Skeletal muscle satellite cell (primary cell): Measurements from ENCODE around the gene KCNIP2.
"Not testable (repeated sequence)": the region's sequence is repeated elsewhere in the genome, so short reads cannot be mapped to it uniquely, and the experiment has no call there.

Experiments used
- H3K27me3 ChIP-seq: 2 replicates; pipeline ENCODE4 v1.7.0; 2013; ENCODE audit warnings: low read length; ENCODE audit not compliant: control insufficient read depth, insufficient read depth
- H3K36me3 ChIP-seq: 2 replicates; pipeline ENCODE4 v1.7.0; 2013; ENCODE audit warnings: mild to moderate bottlenecking, control low read depth, low read length; ENCODE audit not compliant: insufficient read depth
- H3K4me1 ChIP-seq: 2 replicates; pipeline ENCODE4 v1.7.0; 2013; ENCODE audit warnings: low read length; ENCODE audit not compliant: control insufficient read depth, insufficient read depth
- H3K4me2 ChIP-seq: 2 replicates; pipeline ENCODE4 v1.7.0; 2013; ENCODE audit warnings: mild to moderate bottlenecking, low read length
- H3K4me3 ChIP-seq: 2 replicates; pipeline ENCODE4 v1.7.0; 2013; ENCODE audit warnings: low read length
- H3K9ac ChIP-seq: 2 replicates; pipeline ENCODE4 v1.7.0; 2013; ENCODE audit warnings: mild to moderate bottlenecking, low read depth, low read length, moderate library complexity
- H3K9me3 ChIP-seq: replicated peaks from 2 replicates; pipeline ENCODE4 v1.7.0; 2013; ENCODE audit warnings: mild to moderate bottlenecking, control low read depth, low read length

KCNIP2 gene

GRCh38 chr10:101789231-101789630 lies 54.4 kb downstream of the KCNIP2 start:
- not testable (repeated sequence) for H3K4me3 ChIP-seq, H3K9ac ChIP-seq, H3K27me3 ChIP-seq, H3K4me1 ChIP-seq, H3K9me3 ChIP-seq, H3K4me2 ChIP-seq
- H3K36me3 ChIP-seq: peaks cover 84% of the 10 kb centered on the region

GRCh38 chr10:101785801-101786200 lies 57.8 kb downstream of the KCNIP2 start:
- peaks cover 61% of the 10 kb centered on the region for H3K36me3 ChIP-seq

GRCh38 chr10:101784558-101784957 lies 59.0 kb downstream of the KCNIP2 start:
- Histone ChIP-seq H3K36me3 (peaks cover 49% of the 10 kb centered on the region), H3K4me1 (peaks cover 41% of the 10 kb centered on the region), H3K9me3 (no peaks in the 10 kb centered on the region), H3K27me3 (no peaks in the 10 kb centered on the region), H3K4me3 (no peak overlapping the region), H3K9ac (no peak overlapping the region), H3K4me2 (no peak overlapping the region)

More at GRCh38 chr10:101785801-101786200, 57.8 kb downstream of the KCNIP2 start:
- Histone ChIP-seq H3K9ac (no peak overlapping the region), H3K4me3 (no peak overlapping the region), H3K9me3 (no peaks in the 10 kb centered on the region), H3K27me3 (no peaks in the 10 kb centered on the region), H3K4me2 (no peak overlapping the region), H3K4me1 (peaks cover 29% of the 10 kb centered on the region)

- Histone ChIP-seq H3K4me2 (peak overlapping the region; percentile 91), H3K36me3 (peaks cover 43% of the 10 kb centered on the region), H3K27me3 (no peaks in the 10 kb centered on the region), H3K4me1 (peaks cover 41% of the 10 kb centered on the region), H3K4me3 (peak overlapping the region; percentile 87), H3K9ac (peak overlapping the region; percentile 93), H3K9me3 (no peaks in the 10 kb centered on the region)
Observed at GRCh38 chr10:101783736-101784118, 59.9 kb downstream of the KCNIP2 start.

- no peaks in the 10 kb centered on the region for H3K27me3 ChIP-seq
- H3K4me3 ChIP-seq: peak within 1 kb of the TSS; percentile 87
- peak within 1 kb of the TSS; percentile 93 for H3K9ac ChIP-seq
- H3K4me1 ChIP-seq: peaks cover 41% of the 10 kb centered on the region
- H3K36me3 ChIP-seq: peaks cover 39% of the 10 kb centered on the region
- no peaks in the 10 kb centered on the region for H3K9me3 ChIP-seq
- peak within 1 kb of the TSS; percentile 91 for H3K4me2 ChIP-seq
Observed at GRCh38 chr10:101782811-101783735, 60.5 kb downstream of the KCNIP2 start, which contains the start of gene NPM3. Gene NPM3 (minus strand): TSS chr10:101783446. CDS start chr10:101783390, 56 bp downstream.

- H3K9me3 ChIP-seq: no peaks in the 10 kb centered on the region
- peaks cover 34% of the 10 kb centered on the region for H3K36me3 ChIP-seq
- peak overlapping the region; percentile 93 for H3K9ac ChIP-seq
- peak overlapping the region; percentile 87 for H3K4me3 ChIP-seq
- no peaks in the 10 kb centered on the region for H3K27me3 ChIP-seq
- H3K4me2 ChIP-seq: peak overlapping the region; percentile 91
- H3K4me1 ChIP-seq: peaks cover 41% of the 10 kb centered on the region
Observed at GRCh38 chr10:101781984-101782810, 61.4 kb downstream of the KCNIP2 start.

GRCh38 chr10:101781655-101781983 lies 62.0 kb downstream of the KCNIP2 start:
- peak overlapping the region; percentile 91 for H3K4me2 ChIP-seq
- peaks cover 28% of the 10 kb centered on the region for H3K36me3 ChIP-seq
- H3K27me3 ChIP-seq: peaks cover 3% of the 10 kb centered on the region
- H3K4me3 ChIP-seq: peak overlapping the region; percentile 87
- no peak overlapping the region for H3K9ac ChIP-seq
- peaks cover 41% of the 10 kb centered on the region for H3K4me1 ChIP-seq
- H3K9me3 ChIP-seq: no peaks in the 10 kb centered on the region

- Histone ChIP-seq H3K9ac (no peak overlapping the region), H3K27me3 (peaks cover 6% of the 10 kb centered on the region), H3K4me3 (no peak overlapping the region), H3K36me3 (peaks cover 22% of the 10 kb centered on the region), H3K9me3 (no peaks in the 10 kb centered on the region), H3K4me2 (peak overlapping the region; percentile 91), H3K4me1 (peaks cover 41% of the 10 kb centered on the region)
Observed at GRCh38 chr10:101780818-101781654, 62.6 kb downstream of the KCNIP2 start.

GRCh38 chr10:101780187-101780817 lies 63.3 kb downstream of the KCNIP2 start:
- Histone ChIP-seq H3K9ac (peak overlapping the region; percentile 44), H3K4me1 (peaks cover 41% of the 10 kb centered on the region), H3K9me3 (no peaks in the 10 kb centered on the region), H3K36me3 (peaks cover 16% of the 10 kb centered on the region), H3K4me2 (peak overlapping the region; percentile 83), H3K4me3 (peak overlapping the region; percentile 55), H3K27me3 (peaks cover 9% of the 10 kb centered on the region)

- H3K9me3 ChIP-seq: no peaks in the 10 kb centered on the region
- peaks cover 40% of the 10 kb centered on the region for H3K4me1 ChIP-seq
- H3K4me2 ChIP-seq: peak overlapping the region; percentile 83
- H3K36me3 ChIP-seq: peaks cover 9% of the 10 kb centered on the region
- H3K27me3 ChIP-seq: peaks cover 15% of the 10 kb centered on the region
- peak overlapping the region; percentile 55 for H3K4me3 ChIP-seq
- peak overlapping the region; percentile 44 for H3K9ac ChIP-seq
Observed at GRCh38 chr10:101779544-101780186, 63.9 kb downstream of the KCNIP2 start.
